HCT116 (cell line): ENCODE data around the gene CPT1A.

Experiments
- EZH2 ChIP-seq: fragments of 200-600 bp; sonication (generic); IDR thresholded peaks from 2 replicates; pipeline ENCODE4 v1.6.1; 2017; ENCODE audit warnings: antibody characterized with exemption, mixed run types
- SP1 ChIP-seq: IDR thresholded peaks from 2 replicates; pipeline ENCODE4 v1.6.1; 2012; ENCODE audit warnings: low read depth
- TF ChIP-seq, protein P1 (sequence below): IDR thresholded peaks from 2 replicates; pipeline ENCODE4 v1.6.1; 2012; ENCODE audit warnings: low read depth
- TF ChIP-seq, protein P2 (sequence below), 3 experiments: fragments of 200-600 bp in 1 of 3; sonication (generic) in 1 of 3; IDR thresholded peaks in 2 of 3; conservative IDR thresholded peaks in 1 of 3; 2 replicates each; pipeline ENCODE4 v1.5.1; 2012 to 2017; ENCODE audit warnings: low read depth in 2 of 3, low read length in 2 of 3, antibody characterized with exemption in 1 of 3, borderline replicate concordance in 1 of 3, control low read depth in 1 of 3, mild to moderate bottlenecking in 1 of 3, mixed read lengths in 1 of 3, mixed run types in 1 of 3, moderate library complexity in 1 of 3; ENCODE audit not compliant: insufficient read depth in 1 of 3

DNA sequence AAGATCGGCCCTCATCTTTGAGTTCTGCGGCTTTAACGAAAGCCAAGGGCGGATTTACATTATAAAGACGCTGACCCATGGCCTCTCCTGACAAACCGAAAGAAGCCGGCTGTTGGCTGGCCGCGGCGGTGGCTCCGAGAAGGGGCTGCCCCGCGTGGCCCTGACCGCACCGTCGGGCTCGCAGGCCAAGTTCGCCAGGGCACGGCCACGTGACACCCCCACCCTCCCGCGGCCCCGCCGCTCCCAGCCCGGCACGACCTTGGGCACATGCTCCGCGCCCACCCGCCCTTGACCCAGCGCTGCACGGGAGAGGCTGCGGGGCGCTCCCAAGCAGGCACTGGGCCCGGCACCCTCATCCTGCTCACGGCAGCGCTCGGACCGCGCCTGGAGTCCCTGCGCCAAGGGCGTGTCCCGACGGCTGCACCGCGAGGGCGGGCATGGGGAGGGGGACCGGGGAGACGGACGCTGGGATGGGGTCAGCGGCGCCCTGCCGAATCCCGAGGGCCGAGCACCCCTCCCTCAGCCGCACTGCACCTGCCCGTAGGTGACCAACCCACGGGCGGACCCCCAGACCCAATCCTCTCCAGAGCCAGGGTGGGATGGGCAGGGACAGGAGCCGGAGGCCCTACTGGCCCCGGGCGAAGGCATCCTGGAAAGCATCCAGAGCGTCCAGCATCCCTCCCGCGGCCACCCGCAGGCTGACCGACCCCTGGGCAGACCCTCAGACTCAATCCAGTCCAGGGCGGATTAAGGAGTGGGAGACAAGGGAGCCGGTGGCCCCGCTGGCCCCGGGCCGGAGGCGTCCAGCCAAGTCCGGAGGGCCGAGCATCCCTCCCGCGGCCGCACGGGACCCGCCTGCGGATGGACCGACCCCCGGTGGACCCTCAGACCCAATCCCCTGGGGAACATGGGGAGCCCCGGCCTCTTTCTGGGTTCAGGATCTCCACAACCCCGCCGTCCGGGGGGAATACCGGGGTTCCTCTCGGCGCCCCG is 759 bp downstream of the CPT1A start:
- TF ChIP-seq, protein P1, sequence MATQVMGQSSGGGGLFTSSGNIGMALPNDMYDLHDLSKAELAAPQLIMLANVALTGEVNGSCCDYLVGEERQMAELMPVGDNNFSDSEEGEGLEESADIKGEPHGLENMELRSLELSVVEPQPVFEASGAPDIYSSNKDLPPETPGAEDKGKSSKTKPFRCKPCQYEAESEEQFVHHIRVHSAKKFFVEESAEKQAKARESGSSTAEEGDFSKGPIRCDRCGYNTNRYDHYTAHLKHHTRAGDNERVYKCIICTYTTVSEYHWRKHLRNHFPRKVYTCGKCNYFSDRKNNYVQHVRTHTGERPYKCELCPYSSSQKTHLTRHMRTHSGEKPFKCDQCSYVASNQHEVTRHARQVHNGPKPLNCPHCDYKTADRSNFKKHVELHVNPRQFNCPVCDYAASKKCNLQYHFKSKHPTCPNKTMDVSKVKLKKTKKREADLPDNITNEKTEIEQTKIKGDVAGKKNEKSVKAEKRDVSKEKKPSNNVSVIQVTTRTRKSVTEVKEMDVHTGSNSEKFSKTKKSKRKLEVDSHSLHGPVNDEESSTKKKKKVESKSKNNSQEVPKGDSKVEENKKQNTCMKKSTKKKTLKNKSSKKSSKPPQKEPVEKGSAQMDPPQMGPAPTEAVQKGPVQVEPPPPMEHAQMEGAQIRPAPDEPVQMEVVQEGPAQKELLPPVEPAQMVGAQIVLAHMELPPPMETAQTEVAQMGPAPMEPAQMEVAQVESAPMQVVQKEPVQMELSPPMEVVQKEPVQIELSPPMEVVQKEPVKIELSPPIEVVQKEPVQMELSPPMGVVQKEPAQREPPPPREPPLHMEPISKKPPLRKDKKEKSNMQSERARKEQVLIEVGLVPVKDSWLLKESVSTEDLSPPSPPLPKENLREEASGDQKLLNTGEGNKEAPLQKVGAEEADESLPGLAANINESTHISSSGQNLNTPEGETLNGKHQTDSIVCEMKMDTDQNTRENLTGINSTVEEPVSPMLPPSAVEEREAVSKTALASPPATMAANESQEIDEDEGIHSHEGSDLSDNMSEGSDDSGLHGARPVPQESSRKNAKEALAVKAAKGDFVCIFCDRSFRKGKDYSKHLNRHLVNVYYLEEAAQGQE, result no peak
- TF ChIP-seq EZH2 (no peak), SP1 (no peak)
- TF ChIP-seq, protein P2, sequence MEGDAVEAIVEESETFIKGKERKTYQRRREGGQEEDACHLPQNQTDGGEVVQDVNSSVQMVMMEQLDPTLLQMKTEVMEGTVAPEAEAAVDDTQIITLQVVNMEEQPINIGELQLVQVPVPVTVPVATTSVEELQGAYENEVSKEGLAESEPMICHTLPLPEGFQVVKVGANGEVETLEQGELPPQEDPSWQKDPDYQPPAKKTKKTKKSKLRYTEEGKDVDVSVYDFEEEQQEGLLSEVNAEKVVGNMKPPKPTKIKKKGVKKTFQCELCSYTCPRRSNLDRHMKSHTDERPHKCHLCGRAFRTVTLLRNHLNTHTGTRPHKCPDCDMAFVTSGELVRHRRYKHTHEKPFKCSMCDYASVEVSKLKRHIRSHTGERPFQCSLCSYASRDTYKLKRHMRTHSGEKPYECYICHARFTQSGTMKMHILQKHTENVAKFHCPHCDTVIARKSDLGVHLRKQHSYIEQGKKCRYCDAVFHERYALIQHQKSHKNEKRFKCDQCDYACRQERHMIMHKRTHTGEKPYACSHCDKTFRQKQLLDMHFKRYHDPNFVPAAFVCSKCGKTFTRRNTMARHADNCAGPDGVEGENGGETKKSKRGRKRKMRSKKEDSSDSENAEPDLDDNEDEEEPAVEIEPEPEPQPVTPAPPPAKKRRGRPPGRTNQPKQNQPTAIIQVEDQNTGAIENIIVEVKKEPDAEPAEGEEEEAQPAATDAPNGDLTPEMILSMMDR (IDR thresholded peaks at IDR 0.05 in 2 of 3, conservative IDR thresholded peaks at IDR 0.05 in 1 of 3; ENCODE audit: borderline replicate concordance in 1 of 3, insufficient read depth in 1 of 3, low read depth in 2 of 3, low read length in 2 of 3), result no peak
